Suprapubic skin (tissue), 3 donors: Measurements from ENCODE around the gene NOVA2.

ENCODE experiments used
- CTCF ChIP-seq, 2 donors: fragments of 200-600 bp in 1 of 2; fragments of 450-650 bp in 1 of 2; sonication (generic) in 1 of 2; IDR thresholded peaks; one replicate each; pipeline ENCODE4 v1.5.1; 2016 to 2019; ENCODE audit warnings: antibody characterized with exemption in 2 of 2, mild to moderate bottlenecking in 1 of 2, moderate library complexity in 1 of 2
- EP300 ChIP-seq: sonication (generic); formaldehyde crosslinking; IDR thresholded peaks from one replicate; pipeline ENCODE4 v1.6.1; 2017; ENCODE audit warnings: antibody characterized with exemption

- TF ChIP-seq CTCF (IDR thresholded peaks at IDR 0.05): no peak
- TF ChIP-seq EP300: no peak
These were observed 11.7 kb upstream of the NOVA2 start for GRCh38 chr19:45985321-45985720.
